ENCODE measurements around the gene INCA1. TPM values are rescaled to one million over a fixed set of nuclear protein-coding genes. Genes with fewer than 3 reads are reported as not detected.

The INCA1 gene
- total and polyA plus RNA-seq, 3 donors from 2014 or later = 32.6 to 64.4 (median 53.0) TPM

DNA sequence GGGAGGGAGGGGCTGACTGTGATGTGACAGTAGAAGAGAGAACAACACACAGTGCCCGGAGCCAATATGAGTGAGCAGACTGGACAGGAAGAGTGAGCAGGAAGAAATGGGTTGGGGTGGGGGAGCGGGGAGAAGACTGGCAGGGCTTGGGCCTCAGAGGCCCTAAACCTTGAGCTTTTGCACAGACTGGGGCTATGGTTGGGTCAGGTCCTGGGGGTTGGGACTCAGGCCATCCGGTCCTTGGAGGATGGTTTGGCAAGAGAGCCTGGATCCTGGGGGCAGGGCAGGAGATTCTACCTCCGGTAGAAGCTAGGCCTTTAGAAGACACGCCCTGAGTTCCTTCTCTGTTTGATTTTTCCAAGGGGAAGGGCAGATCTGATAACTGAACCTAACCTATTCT lies 10.9 kb downstream of the INCA1 start:
- no peaks in the 10 kb centered on the region for H3K27me3 ChIP-seq
- no peak for TF ChIP-seq POLR2A (IDR thresholded peaks at IDR 0.05)
- TF ChIP-seq, protein P1, sequence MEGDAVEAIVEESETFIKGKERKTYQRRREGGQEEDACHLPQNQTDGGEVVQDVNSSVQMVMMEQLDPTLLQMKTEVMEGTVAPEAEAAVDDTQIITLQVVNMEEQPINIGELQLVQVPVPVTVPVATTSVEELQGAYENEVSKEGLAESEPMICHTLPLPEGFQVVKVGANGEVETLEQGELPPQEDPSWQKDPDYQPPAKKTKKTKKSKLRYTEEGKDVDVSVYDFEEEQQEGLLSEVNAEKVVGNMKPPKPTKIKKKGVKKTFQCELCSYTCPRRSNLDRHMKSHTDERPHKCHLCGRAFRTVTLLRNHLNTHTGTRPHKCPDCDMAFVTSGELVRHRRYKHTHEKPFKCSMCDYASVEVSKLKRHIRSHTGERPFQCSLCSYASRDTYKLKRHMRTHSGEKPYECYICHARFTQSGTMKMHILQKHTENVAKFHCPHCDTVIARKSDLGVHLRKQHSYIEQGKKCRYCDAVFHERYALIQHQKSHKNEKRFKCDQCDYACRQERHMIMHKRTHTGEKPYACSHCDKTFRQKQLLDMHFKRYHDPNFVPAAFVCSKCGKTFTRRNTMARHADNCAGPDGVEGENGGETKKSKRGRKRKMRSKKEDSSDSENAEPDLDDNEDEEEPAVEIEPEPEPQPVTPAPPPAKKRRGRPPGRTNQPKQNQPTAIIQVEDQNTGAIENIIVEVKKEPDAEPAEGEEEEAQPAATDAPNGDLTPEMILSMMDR (IDR thresholded peaks at IDR 0.05) = no peak
- intact Hi-C loops (cut with DNase I; ENCODE audit: low total_unique reads) = no loop called here
- H3K4me3 ChIP-seq = peak overlapping the region; percentile 79 to 84
- no peaks in the 10 kb centered on the region for H3K9me3 ChIP-seq
- no peak for DNase-seq
- H3K36me3 ChIP-seq (ENCODE audit: low read depth, missing control alignments) = no peaks in the 10 kb centered on the region
- H3K4me1 ChIP-seq = peaks cover 20% of the 10 kb centered on the region
- 30 to 31% methylated on average over 5 of the region's 5 CpGs for WGBS, 2 donors
- H3K27ac ChIP-seq = peak overlapping the region; percentile 91 to 96

DNA sequence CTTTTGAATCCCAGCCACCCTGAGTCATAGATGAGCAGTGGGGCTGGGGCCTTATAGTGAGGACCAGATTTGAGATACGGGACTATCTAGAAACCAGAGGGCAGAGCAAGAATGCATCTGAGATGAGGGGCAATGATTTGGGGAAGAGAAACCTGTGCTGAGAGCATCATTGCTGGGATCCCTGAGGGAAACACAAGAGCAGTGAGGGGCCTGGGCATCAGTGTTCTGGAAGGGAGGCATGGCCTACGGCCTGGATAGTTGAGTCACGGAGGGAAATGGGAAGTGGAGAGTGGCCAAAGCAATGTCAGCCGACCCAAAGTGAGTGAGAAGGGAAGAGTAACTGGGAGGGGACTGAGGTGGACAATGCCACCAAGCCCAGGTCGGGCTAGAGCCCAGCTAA lies 15.0 kb downstream of the INCA1 start:
- peaks cover 11% of the 10 kb centered on the region for H3K4me1 ChIP-seq
- H3K27me3 ChIP-seq = no peaks in the 10 kb centered on the region
- H3K9me3 ChIP-seq = no peaks in the 10 kb centered on the region
- WGBS, 2 donors = 63 to 82% methylated on average over 5 of the region's 5 CpGs
- no peak for DNase-seq
- intact Hi-C loops (cut with DNase I; ENCODE audit: low total_unique reads) = loop anchor here (5.0 kb wide), 1 partner anchor 80 kb away; no protein-coding TSS in a partner anchor
- no peak overlapping the region for H3K4me3 ChIP-seq
- no peak for TF ChIP-seq POLR2A (IDR thresholded peaks at IDR 0.05)
- TF ChIP-seq, protein P1 (IDR thresholded peaks at IDR 0.05) = no peak
- no peak overlapping the region for H3K27ac ChIP-seq
- no peaks in the 10 kb centered on the region for H3K36me3 ChIP-seq (ENCODE audit: low read depth, missing control alignments)

DNA sequence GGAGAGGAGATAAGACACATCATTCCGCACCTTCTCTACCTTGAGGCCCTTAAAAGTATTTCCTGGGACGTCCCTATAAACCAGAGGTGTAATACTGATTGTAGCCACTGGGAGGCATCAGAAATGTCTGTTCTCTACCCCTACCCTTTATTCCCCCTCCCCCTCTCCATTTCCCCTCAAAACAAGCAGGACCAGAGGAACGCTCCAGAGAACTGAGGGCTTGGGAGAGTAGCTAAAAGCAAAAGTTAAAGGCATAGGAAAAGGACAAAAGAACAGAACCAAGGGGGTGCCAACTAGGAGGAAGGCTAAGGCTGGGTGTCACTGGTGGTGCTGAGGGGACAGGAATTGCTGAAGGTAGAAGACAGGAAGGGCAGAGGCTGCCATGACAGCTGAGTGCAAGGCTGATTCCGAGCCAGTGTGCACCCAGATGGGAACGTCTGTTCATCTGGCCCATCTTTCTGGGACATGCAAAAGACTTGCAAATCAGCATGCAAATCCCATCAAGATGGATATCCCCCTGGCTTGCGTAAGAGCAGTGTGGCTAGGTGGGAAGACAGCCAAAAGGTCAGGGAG lies 16.6 kb downstream of the INCA1 start:
- Histone ChIP-seq H3K4me3 (no peak overlapping the region), H3K36me3 (ENCODE audit: low read depth, missing control alignments) (no peaks in the 10 kb centered on the region), H3K9me3 (no peaks in the 10 kb centered on the region), H3K4me1 (no peaks in the 10 kb centered on the region), H3K27me3 (no peaks in the 10 kb centered on the region), H3K27ac (no peak overlapping the region)
- TF ChIP-seq POLR2A (IDR thresholded peaks at IDR 0.05) = no peak
- TF ChIP-seq, protein P1 (IDR thresholded peaks at IDR 0.05) = peak; percentile 64 to 84 (median 65)
- no peak for DNase-seq
- WGBS, 2 donors = 45 to 57% methylated on average over 6 of the region's 6 CpGs
- intact Hi-C loops (cut with DNase I; ENCODE audit: low total_unique reads) = loop anchor here (5.0 kb wide), 1 partner anchor 82 kb away; no protein-coding TSS in a partner anchor

DNA sequence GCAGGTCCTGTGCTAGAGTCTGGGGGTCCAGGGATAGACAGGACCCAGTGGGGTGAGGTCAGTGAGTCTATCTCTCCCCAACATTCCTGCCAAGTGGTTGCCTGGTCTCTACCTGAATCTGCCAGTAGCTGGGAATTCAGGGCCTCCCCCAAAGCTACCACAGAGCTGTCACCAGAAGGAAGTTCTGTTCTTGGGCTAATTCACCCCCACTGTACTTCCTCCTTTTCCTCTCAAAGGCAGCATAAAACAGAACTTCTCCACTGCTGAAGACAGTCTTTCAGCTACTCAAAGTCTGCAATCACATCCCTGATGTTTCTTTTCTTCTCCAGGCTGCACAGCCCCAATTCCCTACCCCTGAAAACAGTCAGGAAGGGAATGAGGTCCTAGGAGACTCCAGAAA lies 18.6 kb downstream of the INCA1 start:
- intact Hi-C loops (cut with DNase I; ENCODE audit: low total_unique reads) = no loop called here
- Histone ChIP-seq H3K9me3 (no peaks in the 10 kb centered on the region), H3K27me3 (no peaks in the 10 kb centered on the region), H3K4me3 (no peak overlapping the region), H3K27ac (no peak overlapping the region), H3K4me1 (no peaks in the 10 kb centered on the region), H3K36me3 (ENCODE audit: low read depth, missing control alignments) (no peaks in the 10 kb centered on the region)
- no peak for DNase-seq
- TF ChIP-seq, protein P1 (IDR thresholded peaks at IDR 0.05) = no peak
- TF ChIP-seq POLR2A (IDR thresholded peaks at IDR 0.05) = no peak

DNA sequence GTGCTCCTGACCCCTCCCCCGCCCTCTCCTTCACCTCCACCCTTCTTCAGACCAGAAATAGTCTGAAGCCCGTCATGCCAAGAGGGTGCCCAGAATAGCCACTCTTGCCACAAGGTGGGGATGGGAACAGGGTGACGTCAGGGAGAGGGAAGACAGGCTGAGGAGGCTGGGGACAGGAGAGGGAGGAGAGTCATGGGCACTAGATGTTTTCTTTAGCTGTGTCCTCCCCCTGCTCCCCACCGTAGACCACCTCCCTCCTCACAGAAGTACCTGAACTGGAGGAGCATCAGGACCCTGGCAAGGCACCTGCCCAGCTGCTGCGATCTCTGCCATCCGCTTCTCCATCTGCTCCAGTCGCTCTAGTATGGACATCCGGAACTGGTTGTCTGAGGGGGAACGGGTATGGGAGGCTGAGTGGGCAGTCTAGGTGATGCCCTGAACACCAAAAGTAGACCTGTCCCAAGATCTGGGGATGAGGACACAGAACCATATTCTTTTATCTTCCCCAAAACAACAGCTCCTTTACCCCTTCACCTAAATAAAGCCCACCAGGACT lies 23.1 kb downstream of the INCA1 start:
- Histone ChIP-seq H3K4me1 (no peaks in the 10 kb centered on the region), H3K27ac (no peak overlapping the region), H3K36me3 (ENCODE audit: low read depth, missing control alignments) (no peaks in the 10 kb centered on the region), H3K27me3 (no peaks in the 10 kb centered on the region), H3K9me3 (no peaks in the 10 kb centered on the region), H3K4me3 (no peak overlapping the region)
- TF ChIP-seq POLR2A (IDR thresholded peaks at IDR 0.05) = no peak
- TF ChIP-seq, protein P1 (IDR thresholded peaks at IDR 0.05) = no peak
- DNase-seq = no peak
- intact Hi-C loops (cut with DNase I; ENCODE audit: low total_unique reads) = no loop called here
- WGBS, 2 donors = 80 to 86% methylated on average over 4 to 9 of the region's 9 CpGs

All from testis (tissue), 3 donors.